Measurements from ENCODE around the gene CERK. TPM values are rescaled to one million over a fixed set of nuclear protein-coding genes. Genes with fewer than 3 reads are reported as not detected.

CERK gene
- total and polyA plus RNA-seq, 2 of the 13 experiments (the other 11 are each of a cell fraction or from before 2014, with no cell fraction given): 40.3 to 41.9 TPM

DNA sequence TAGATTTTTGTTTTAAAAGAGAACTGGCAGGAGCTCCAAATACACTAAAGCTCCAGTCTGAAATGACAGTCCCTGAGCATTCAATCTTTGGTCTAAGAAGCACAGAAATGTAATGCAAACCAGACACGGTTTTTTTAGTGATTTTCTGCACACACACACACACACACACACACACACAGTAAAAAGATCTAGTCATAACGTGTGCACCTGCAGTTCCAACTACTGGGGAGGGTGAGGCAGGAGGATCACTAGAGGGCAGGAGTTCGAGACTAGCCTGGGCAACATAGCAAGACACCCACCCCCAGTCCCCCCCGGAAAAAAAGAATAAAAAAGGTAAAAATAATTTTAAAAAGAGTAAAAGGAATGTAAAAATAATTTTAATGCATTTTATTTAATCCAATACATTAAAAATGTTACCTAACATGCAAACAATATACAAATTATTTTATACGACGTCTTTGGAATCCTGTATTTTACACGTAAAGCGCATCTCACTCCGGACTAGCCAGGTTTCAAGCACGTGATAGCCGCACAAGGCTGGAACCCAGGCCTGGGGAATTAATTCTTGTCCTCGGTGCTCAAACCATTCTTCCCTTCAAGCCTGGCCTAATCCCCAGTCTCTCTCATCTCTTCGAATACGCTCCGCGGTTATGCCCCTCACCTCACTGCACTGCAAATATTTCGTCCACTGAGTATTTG, 23.6 kb upstream of the CERK start:
- no peaks in the 10 kb centered on the region for H4K20me1 ChIP-seq (ENCODE audit: insufficient read depth, low read length)
- no peak overlapping the region for H2AFZ ChIP-seq (ENCODE audit: low read length)
- H3K9ac ChIP-seq (ENCODE audit: insufficient read depth, low read depth, low read length): peak overlapping the region; percentile 98
- ChIA-PET POLR2A (interaction anchor here (0.9 to 5.4 kb wide), 22 partner anchors 8 to 198 kb away, joined by 3 to 144 read pairs (median 7); partner anchors contain the start of gene CERK), CTCF (ENCODE audit: low intra/inter-chr PET ratio, low total read pairs) (no interaction called here)
- WGBS (ENCODE audit: low lambda C conversion rate): 2% methylated on average over 17 of the region's 17 CpGs
- FAIRE-seq (no peak), DNase-seq (ENCODE audit: low spot score) (no peak), ATAC-seq (no peak)
- H3K27me3 ChIP-seq (ENCODE audit: control insufficient read depth in 1 of 2, insufficient read depth in 2 of 2, low read length in 2 of 2): no peaks in the 10 kb centered on the region; a peak in 1 of 5 replicates
- H3K36me3 ChIP-seq (replicated peaks in 1 of 2; ENCODE audit: control insufficient read depth in 1 of 2, insufficient read depth in 2 of 2, low read length in 2 of 2): peaks cover 0 to 1% of the 10 kb centered on the region in 2 experiments; a peak in 1 of 5 replicates
- H3K4me3 ChIP-seq (replicated peaks in 1 of 3; ENCODE audit: insufficient read depth in 1 of 3, low read depth in 2 of 3, low read length in 3 of 3): peak overlapping the region; percentile 74 to 96 (median 80)
- peaks cover 56% of the 10 kb centered on the region for H3K4me1 ChIP-seq (ENCODE audit: insufficient read depth, low read length)
- H3K9me3 ChIP-seq (ENCODE audit: low read length): no peaks in the 10 kb centered on the region
- peak overlapping the region; percentile 90 for H3K4me2 ChIP-seq (ENCODE audit: low read depth, low read length)
- TF ChIP-seq ZNF121 (CRISPR knock-in tag; IDR thresholded peaks at IDR 0.05) (peak; percentile 22; the same call in 1 of the 2 replicates), ZNF703 (CRISPR knock-in tag; IDR thresholded peaks at IDR 0.05; ENCODE audit: borderline replicate concordance) (0 out of 2 replicates have a peak, but pooled peaks have one; percentile 32), KDM5B (CRISPR knock-in tag; IDR thresholded peaks at IDR 0.05; ENCODE audit: borderline replicate concordance) (no peak), ZMYM2 (CRISPR knock-in tag; IDR thresholded peaks at IDR 0.05) (0 out of 2 replicates have a peak, but pooled peaks have one; percentile 0), ZNF501 (CRISPR knock-in tag; IDR thresholded peaks at IDR 0.05) (no peak), SRY (CRISPR knock-in tag; IDR thresholded peaks at IDR 0.05) (0 out of 2 replicates have a peak, but pooled peaks have one; percentile 7)
- H3K79me2 ChIP-seq (ENCODE audit: insufficient read depth, low read length): peaks cover 48% of the 10 kb centered on the region
- peak overlapping the region; percentile 91 for H3K27ac ChIP-seq (ENCODE audit: extremely low read length, insufficient read depth, low read length)
- BruUV-seq (replicated peaks): TSS peak; percentile 98
- intact Hi-C loops (cut with micrococcal nuclease; ENCODE audit: unreplicated experiment) (no loop called here), in situ Hi-C loops (cut with HindIII; ENCODE audit: extremely low pct_ligation_motif_present, low pct_unique_long_range_greater_than_20kb) (no loop called here)

DNA sequence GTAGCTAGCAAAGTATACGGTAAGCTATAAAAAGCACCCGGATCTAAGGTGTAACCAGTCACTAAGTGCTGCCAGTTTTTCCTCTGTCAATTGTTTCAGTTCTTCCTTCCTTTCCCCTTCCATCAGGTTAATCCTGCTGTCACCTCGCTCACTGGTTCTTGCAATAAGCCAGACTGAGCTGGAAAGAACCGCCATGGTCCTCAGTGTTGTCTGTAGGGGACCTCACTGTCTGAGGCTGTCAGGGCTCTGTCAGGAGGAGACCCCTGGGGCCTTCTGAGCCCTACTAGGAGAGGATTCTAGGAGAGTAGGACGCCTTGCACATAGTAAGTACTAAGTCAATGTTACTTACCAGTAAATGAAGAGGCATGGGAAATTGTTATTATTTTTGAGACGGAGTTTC, 23.0 kb upstream of the CERK start:
- DNase-seq (ENCODE audit: low spot score): no peak
- Histone ChIP-seq H4K20me1 (ENCODE audit: insufficient read depth, low read length) (no peaks in the 10 kb centered on the region), H3K9ac (ENCODE audit: insufficient read depth, low read depth, low read length) (peak overlapping the region; percentile 98), H3K4me3 (replicated peaks in 1 of 3; ENCODE audit: insufficient read depth in 1 of 3, low read depth in 2 of 3, low read length in 3 of 3) (peak overlapping the region in 2 of 3 experiments; percentile 74 to 96; a peak in 4 of 6 replicates), H3K36me3 (replicated peaks in 1 of 2; ENCODE audit: control insufficient read depth in 1 of 2, insufficient read depth in 2 of 2, low read length in 2 of 2) (peaks cover 0 to 1% of the 10 kb centered on the region in 2 experiments; a peak in 1 of 5 replicates), H3K4me1 (ENCODE audit: insufficient read depth, low read length) (peaks cover 56% of the 10 kb centered on the region), H3K9me3 (ENCODE audit: low read length) (peaks cover 6% of the 10 kb centered on the region), H3K4me2 (ENCODE audit: low read depth, low read length) (peak overlapping the region; percentile 90), H3K79me2 (ENCODE audit: insufficient read depth, low read length) (peaks cover 42% of the 10 kb centered on the region), H2AFZ (ENCODE audit: low read length) (no peak overlapping the region), H3K27ac (ENCODE audit: extremely low read length, insufficient read depth, low read length) (peak overlapping the region; percentile 18), H3K27me3 (ENCODE audit: control insufficient read depth in 1 of 2, insufficient read depth in 2 of 2, low read length in 2 of 2) (no peaks in the 10 kb centered on the region; a peak in 1 of 5 replicates)
- POLR2A ChIA-PET: interaction anchor here (1.2 to 5.4 kb wide), 5 partner anchors 14 to 148 kb away, joined by 3 to 144 read pairs (median 25); partner anchors contain the start of gene CERK
- no peak for FAIRE-seq
- BruUV-seq (replicated peaks): no TSS peak
- 92% methylated on average over 6 of the region's 6 CpGs for WGBS (ENCODE audit: low lambda C conversion rate)
- intact Hi-C loops (cut with micrococcal nuclease; ENCODE audit: unreplicated experiment): no loop called here
- in situ Hi-C loops (cut with HindIII; ENCODE audit: extremely low pct_ligation_motif_present, low pct_unique_long_range_greater_than_20kb): no loop called here
- CTCF ChIA-PET (ENCODE audit: low intra/inter-chr PET ratio, low total read pairs): no interaction called here
- no peak for ATAC-seq
- TF ChIP-seq ZNF563 (CRISPR knock-in tag; IDR thresholded peaks at IDR 0.05): no peak
- TF ChIP-seq, protein P1, sequence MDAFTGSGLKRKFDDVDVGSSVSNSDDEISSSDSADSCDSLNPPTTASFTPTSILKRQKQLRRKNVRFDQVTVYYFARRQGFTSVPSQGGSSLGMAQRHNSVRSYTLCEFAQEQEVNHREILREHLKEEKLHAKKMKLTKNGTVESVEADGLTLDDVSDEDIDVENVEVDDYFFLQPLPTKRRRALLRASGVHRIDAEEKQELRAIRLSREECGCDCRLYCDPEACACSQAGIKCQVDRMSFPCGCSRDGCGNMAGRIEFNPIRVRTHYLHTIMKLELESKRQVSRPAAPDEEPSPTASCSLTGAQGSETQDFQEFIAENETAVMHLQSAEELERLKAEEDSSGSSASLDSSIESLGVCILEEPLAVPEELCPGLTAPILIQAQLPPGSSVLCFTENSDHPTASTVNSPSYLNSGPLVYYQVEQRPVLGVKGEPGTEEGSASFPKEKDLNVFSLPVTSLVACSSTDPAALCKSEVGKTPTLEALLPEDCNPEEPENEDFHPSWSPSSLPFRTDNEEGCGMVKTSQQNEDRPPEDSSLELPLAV (CRISPR knock-in tag; conservative IDR thresholded peaks at IDR 0.05; ENCODE audit: low read depth): no peak
- TF ChIP-seq ZNF75D (CRISPR knock-in tag; IDR thresholded peaks at IDR 0.05; ENCODE audit: borderline replicate concordance): no peak
- TF ChIP-seq, protein P2, sequence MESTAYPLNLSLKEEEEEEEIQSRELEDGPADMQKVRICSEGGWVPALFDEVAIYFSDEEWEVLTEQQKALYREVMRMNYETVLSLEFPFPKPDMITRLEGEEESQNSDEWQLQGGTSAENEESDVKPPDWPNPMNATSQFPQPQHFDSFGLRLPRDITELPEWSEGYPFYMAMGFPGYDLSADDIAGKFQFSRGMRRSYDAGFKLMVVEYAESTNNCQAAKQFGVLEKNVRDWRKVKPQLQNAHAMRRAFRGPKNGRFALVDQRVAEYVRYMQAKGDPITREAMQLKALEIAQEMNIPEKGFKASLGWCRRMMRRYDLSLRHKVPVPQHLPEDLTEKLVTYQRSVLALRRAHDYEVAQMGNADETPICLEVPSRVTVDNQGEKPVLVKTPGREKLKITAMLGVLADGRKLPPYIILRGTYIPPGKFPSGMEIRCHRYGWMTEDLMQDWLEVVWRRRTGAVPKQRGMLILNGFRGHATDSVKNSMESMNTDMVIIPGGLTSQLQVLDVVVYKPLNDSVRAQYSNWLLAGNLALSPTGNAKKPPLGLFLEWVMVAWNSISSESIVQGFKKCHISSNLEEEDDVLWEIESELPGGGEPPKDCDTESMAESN (CRISPR knock-in tag; conservative IDR thresholded peaks at IDR 0.05): no peak
- no peak for TF ChIP-seq ZEB1 (IDR thresholded peaks at IDR 0.05; ENCODE audit: insufficient replicate concordance, low read depth)

All from HepG2 (cell line).